SK-N-SH (cell line): Measurements from ENCODE around the gene PTOV1. TPM values are rescaled to one million over a fixed set of nuclear protein-coding genes. Genes with fewer than 3 reads are reported as not detected.

Experiments used
- CTCF ChIA-PET: fragments of 300-600, 350-600 bp; formaldehyde crosslinking; extraction: SDS; loops from one replicate; lab custom pipeline; 2021; lab: Yijun Ruan, JAX
- POLR2A ChIA-PET: fragments of 350-600 bp; sonication (Branson Sonifier 250); formaldehyde crosslinking; extraction: SDS; loops from one replicate; lab custom pipeline; 2020; ENCODE audit warnings: antibody characterized with exemption, inconsistent platforms; lab: Yijun Ruan, JAX
- DNase-seq: peaks from one replicate; pipeline ENCODE4 v3.0.0; 2012
- H2AFZ ChIP-seq: fragments of 200-600 bp; sonication (generic); 2 replicates; pipeline ENCODE4 v1.8.1; 2016; ENCODE audit warnings: antibody characterized with exemption, mild to moderate bottlenecking, low read depth
- H3F3A ChIP-seq: fragments of 200-600 bp; sonication (generic); replicated peaks from 2 replicates; pipeline ENCODE3; 2016; ENCODE audit warnings: antibody characterized with exemption, mild to moderate bottlenecking; ENCODE audit not compliant: insufficient read depth
- H3K27ac ChIP-seq, 2 experiments: fragments of 200-500 bp in 1 of 2; fragments of 200-600 bp in 1 of 2; sonication (Bioruptor generic) in 1 of 2; sonication (generic), shearing (Covaris generic) in 1 of 2; 2 replicates each; pipeline versions ENCODE4 v1.5.1 to v1.6.1; 2014 to 2016; ENCODE audit warnings: low read depth in 2 of 2, inconsistent platforms in 1 of 2, low read length in 1 of 2, mild to moderate bottlenecking in 1 of 2, mixed read lengths in 1 of 2
- H3K27me3 ChIP-seq: fragments of 200-600 bp; sonication (generic), shearing (Covaris generic); 2 replicates; pipeline ENCODE4 v1.6.1; 2016; ENCODE audit warnings: mixed run types; ENCODE audit not compliant: insufficient read depth
- H3K36me3 ChIP-seq, 2 experiments: fragments of 200-500 bp in 1 of 2; fragments of 200-600 bp in 1 of 2; sonication (Bioruptor generic) in 1 of 2; sonication (generic) in 1 of 2; replicated peaks in 1 of 2; 2 replicates each; pipeline versions ENCODE3 to v1.5.1; 2014 to 2016; ENCODE audit warnings: low read length in 1 of 2, mild to moderate bottlenecking in 1 of 2; ENCODE audit not compliant: insufficient read depth in 2 of 2, control insufficient read depth in 1 of 2
- H3K4me1 ChIP-seq, 2 experiments: fragments of 200-500 bp in 1 of 2; fragments of 200-600 bp in 1 of 2; sonication (Bioruptor generic) in 1 of 2; sonication (generic), shearing (Covaris generic) in 1 of 2; 2 replicates each; pipeline versions ENCODE4 v1.5.1 to v1.6.1; 2014 to 2016; ENCODE audit warnings: low read depth in 1 of 2, low read length in 1 of 2, mixed run types in 1 of 2; ENCODE audit not compliant: insufficient read depth in 2 of 2, control insufficient read depth in 1 of 2
- H3K4me2 ChIP-seq: fragments of 200-600 bp; sonication (generic), shearing (Covaris generic); 2 replicates; pipeline ENCODE4 v1.6.1; 2017; ENCODE audit warnings: mixed run types
- H3K4me3 ChIP-seq, 2 experiments: fragments of 200-500 bp in 1 of 2; fragments of 200-600 bp in 1 of 2; sonication (Bioruptor generic) in 1 of 2; sonication (generic), shearing (Covaris generic) in 1 of 2; 2 replicates each; pipeline versions ENCODE4 v1.5.1 to v1.8.1; 2014 to 2016; ENCODE audit warnings: low read depth in 2 of 2, inconsistent platforms in 1 of 2, low read length in 1 of 2, mild to moderate bottlenecking in 1 of 2, mixed read lengths in 1 of 2, moderate library complexity in 1 of 2
- H3K79me2 ChIP-seq: fragments of 200-600 bp; sonication (generic); 2 replicates; pipeline ENCODE4 v1.8.1; 2017; ENCODE audit warnings: mild to moderate bottlenecking; ENCODE audit not compliant: insufficient read depth
- H3K9ac ChIP-seq: fragments of 200-600 bp; sonication (generic); 2 replicates; pipeline ENCODE4 v1.6.1; 2017; ENCODE audit warnings: mixed run types
- H3K9me2 ChIP-seq: fragments of 200-600 bp; sonication (generic); 2 replicates; pipeline ENCODE4 v1.6.1; 2017; ENCODE audit warnings: mixed run types
- H3K9me3 ChIP-seq: fragments of 200-600 bp; sonication (generic); 2 replicates; pipeline ENCODE4 v1.6.1; 2017; ENCODE audit warnings: mixed run types, mild to moderate bottlenecking, moderate library complexity
- H4K20me1 ChIP-seq: fragments of 200-600 bp; sonication (generic); 2 replicates; pipeline ENCODE4 v1.6.1; 2017; ENCODE audit warnings: mild to moderate bottlenecking, mixed run types; ENCODE audit not compliant: insufficient read depth
- CHD2 ChIP-seq: fragments of 150-350 bp; IDR thresholded peaks from 2 replicates; pipeline ENCODE4 v1.6.1; 2018; ENCODE audit warnings: low read length; ENCODE audit not compliant: partially characterized antibody
- EP300 ChIP-seq, 2 experiments: IDR thresholded peaks; 2 replicates each; pipeline versions ENCODE4 v1.4.0 to v1.6.1; 2012; ENCODE audit warnings: borderline replicate concordance in 1 of 2, low read depth in 1 of 2, low read length in 1 of 2
- FOSL2 ChIP-seq: IDR thresholded peaks from 2 replicates; pipeline ENCODE4 v1.4.0; 2012; ENCODE audit warnings: low read depth, mild to moderate bottlenecking, moderate library complexity, borderline replicate concordance
- GABPA ChIP-seq: IDR thresholded peaks from 2 replicates; pipeline ENCODE4 v1.4.0; 2012; ENCODE audit warnings: low read depth, mild to moderate bottlenecking
- GATA2 ChIP-seq: sonication (generic); formaldehyde crosslinking; IDR thresholded peaks from 2 replicates; pipeline ENCODE4 v1.5.0; 2020; ENCODE audit warnings: mild to moderate bottlenecking, missing genetic modification reagents
- MAX ChIP-seq: IDR thresholded peaks from 2 replicates; pipeline ENCODE4 v1.4.0; 2012; ENCODE audit warnings: low read depth
- MEF2A ChIP-seq: IDR thresholded peaks from 2 replicates; pipeline ENCODE4 v1.4.0; 2012; ENCODE audit warnings: low read depth, borderline replicate concordance
- MXI1 ChIP-seq: IDR thresholded peaks from 2 replicates; pipeline ENCODE4 v1.6.1; 2012; ENCODE audit warnings: mild to moderate bottlenecking, low read depth, low read length, improper control_type of control experiment
- PBX3 ChIP-seq: IDR thresholded peaks from 2 replicates; pipeline ENCODE4; 2012
- RAD21 ChIP-seq: IDR thresholded peaks from 2 replicates; pipeline ENCODE4 v1.6.1; 2012; ENCODE audit warnings: mild to moderate bottlenecking, low read length
- RFX5 ChIP-seq: IDR thresholded peaks from 2 replicates; pipeline ENCODE4 v1.6.1; 2012; ENCODE audit warnings: mild to moderate bottlenecking, improper control_type of control experiment, low read length
- TCF12 ChIP-seq: IDR thresholded peaks from 2 replicates; pipeline ENCODE4 v1.4.0; 2012
- TEAD4 ChIP-seq: IDR thresholded peaks from 2 replicates; pipeline ENCODE4 v1.4.0; 2012; ENCODE audit warnings: mild to moderate bottlenecking, borderline replicate concordance; ENCODE audit not compliant: insufficient read depth
- YY1 ChIP-seq: IDR thresholded peaks from 2 replicates; pipeline ENCODE4 v1.4.0; 2012; ENCODE audit warnings: low read depth, mild to moderate bottlenecking
- ZBTB33 ChIP-seq: IDR thresholded peaks from 2 replicates; pipeline ENCODE4 v1.4.0; 2012; ENCODE audit warnings: low read depth, borderline replicate concordance
- WGBS: methylation state at CpG from one replicate; pipeline ENCODE4 v1.1.6; 2017; ENCODE audit warnings: low lambda C conversion rate; 5-methylcytosine and 5-hydroxymethylcytosine counted together
- polyA plus RNA-seq, 3 experiments: library from polyadenylated mRNA; depleted of rRNA; stranded (reverse); fragments of >200 nt; gene quantifications; 2 replicates each; pipeline ENCODE4 v1.2.3, GENCODE V29; 2012

Gene PTOV1
- polyA plus RNA-seq, 1 of the 3 experiments (the other 2 are of a cell fraction): 95.0 TPM

DNA sequence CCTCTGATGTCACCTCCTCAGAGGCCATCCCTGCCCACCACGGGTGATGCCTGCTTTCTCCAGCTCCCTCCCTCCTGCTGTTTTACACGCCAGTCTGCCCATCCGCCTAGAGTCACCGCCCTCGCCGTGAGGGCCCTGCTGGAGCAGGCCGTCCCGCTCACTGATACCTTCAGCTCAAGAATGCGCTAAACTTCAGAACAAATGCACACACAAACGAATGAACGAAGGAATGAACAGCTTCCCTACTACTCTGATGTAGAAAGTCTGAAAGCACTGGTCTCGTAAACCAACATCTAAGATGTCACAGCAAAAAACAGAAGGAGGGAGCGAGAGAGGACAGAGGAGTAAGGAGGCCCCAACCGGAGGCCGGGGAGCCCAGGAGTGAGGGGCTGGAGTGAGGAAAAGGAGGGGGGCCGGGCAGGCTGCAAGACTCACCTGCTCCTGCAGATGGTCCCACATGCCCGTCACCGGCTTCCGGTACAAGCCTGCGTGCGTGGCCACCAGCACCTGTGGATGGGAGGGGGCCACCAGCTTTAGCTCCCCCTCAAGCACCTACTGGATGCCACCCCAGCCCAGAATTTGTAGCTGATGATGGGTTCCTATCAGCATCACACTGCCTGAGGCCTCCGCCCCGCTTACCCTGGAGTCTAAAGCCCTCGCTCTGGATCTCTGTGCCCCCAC, 12.4 kb downstream of the PTOV1 start:
- ChIA-PET POLR2A (interaction anchor here (2.6 kb wide), 1 partner anchor 12 kb away, joined by 25 read pairs; the partner anchor contains the start of gene PTOV1), CTCF (interaction anchor here (0.6 to 3.4 kb wide), 6 partner anchors 10 to 112 kb away, joined by 3 to 20 read pairs (median 4); partner anchors contain the start of genes AKT1S1, PTOV1 and TBC1D17)
- H3K4me1 ChIP-seq: peaks cover 26% of the 10 kb centered on the region in 2 experiments; a peak in 3 of 4 replicates
- DNase-seq: no peak
- no peaks in the 10 kb centered on the region for H3K27me3 ChIP-seq
- H4K20me1 ChIP-seq: peaks cover 30% of the 10 kb centered on the region
- H3K36me3 ChIP-seq: peaks cover 25 to 51% of the 10 kb centered on the region in 2 experiments
- 90% methylated on average over 22 of the region's 24 CpGs for WGBS
- H3K4me2 ChIP-seq: no peak overlapping the region
- peaks cover 41% of the 10 kb centered on the region for H3F3A ChIP-seq
- H3K4me3 ChIP-seq: no peak overlapping the region
- TF ChIP-seq TCF12: no peak
- TF ChIP-seq YY1: no peak
- TF ChIP-seq MXI1: no peak
- TF ChIP-seq FOSL2: no peak
- TF ChIP-seq CHD2: no peak
- TF ChIP-seq MEF2A: no peak
- TF ChIP-seq RAD21: no peak
- no peak for TF ChIP-seq PBX3
- TF ChIP-seq EP300 (IDR thresholded peaks at IDR 0.05; ENCODE audit: borderline replicate concordance in 1 of 2, low read depth in 1 of 2, low read length in 1 of 2): no peak
- TF ChIP-seq MAX: no peak
- TF ChIP-seq RFX5: no peak
- no peak for TF ChIP-seq GATA2 (CRISPR knock-in tag)
- no peak for TF ChIP-seq GABPA
- no peak for TF ChIP-seq ZBTB33
- no peak for TF ChIP-seq TEAD4
- H3K9me3 ChIP-seq: no peaks in the 10 kb centered on the region
- H3K9me2 ChIP-seq: no peaks in the 10 kb centered on the region
- H3K9ac ChIP-seq: no peak overlapping the region
- peaks cover 42% of the 10 kb centered on the region for H3K79me2 ChIP-seq
- H3K27ac ChIP-seq: no peak overlapping the region; a peak in 1 of 4 replicates
- no peak overlapping the region for H2AFZ ChIP-seq
